GM06990 (cell line): ENCODE measurements around the gene ATL3.
"Not testable (repeated sequence)": the region's sequence is repeated elsewhere in the genome, so short reads cannot be mapped to it uniquely, and the experiment has no call there.

ENCODE experiments used
- DNase-seq: peaks from one replicate; pipeline ENCODE4 v3.0.0-alpha.2; 2011; ENCODE audit not compliant: insufficient read length; ENCODE audit errors: extremely low read depth
- H3K27me3 ChIP-seq: replicated peaks from 2 replicates; pipeline ENCODE4 v1.6.0; 2011; ENCODE audit warnings: low read length; ENCODE audit not compliant: control insufficient read depth, insufficient read depth
- H3K36me3 ChIP-seq: 2 replicates; pipeline ENCODE4 v1.5.1; 2011; ENCODE audit warnings: low read length; ENCODE audit not compliant: control insufficient read depth, insufficient read depth
- H3K4me3 ChIP-seq: replicated peaks from 2 replicates; pipeline ENCODE4 v1.5.1; 2011; ENCODE audit warnings: low read depth, mild to moderate bottlenecking, control low read depth, low read length
- TF ChIP-seq, protein P1 (sequence below): IDR thresholded peaks from 2 replicates; pipeline ENCODE4 v1.5.1; 2011; ENCODE audit warnings: low read length, control low read depth, mild to moderate bottlenecking, inconsistent platforms; ENCODE audit not compliant: insufficient read depth, poor library complexity, severe bottlenecking

Gene ATL3

GRCh38 chr11:63705526-63705925 lies 34.4 kb upstream of the ATL3 start:
- no peaks in the 10 kb centered on the region for H3K36me3 ChIP-seq
- H3K27me3 ChIP-seq: no peaks in the 10 kb centered on the region
- TF ChIP-seq, protein P1, sequence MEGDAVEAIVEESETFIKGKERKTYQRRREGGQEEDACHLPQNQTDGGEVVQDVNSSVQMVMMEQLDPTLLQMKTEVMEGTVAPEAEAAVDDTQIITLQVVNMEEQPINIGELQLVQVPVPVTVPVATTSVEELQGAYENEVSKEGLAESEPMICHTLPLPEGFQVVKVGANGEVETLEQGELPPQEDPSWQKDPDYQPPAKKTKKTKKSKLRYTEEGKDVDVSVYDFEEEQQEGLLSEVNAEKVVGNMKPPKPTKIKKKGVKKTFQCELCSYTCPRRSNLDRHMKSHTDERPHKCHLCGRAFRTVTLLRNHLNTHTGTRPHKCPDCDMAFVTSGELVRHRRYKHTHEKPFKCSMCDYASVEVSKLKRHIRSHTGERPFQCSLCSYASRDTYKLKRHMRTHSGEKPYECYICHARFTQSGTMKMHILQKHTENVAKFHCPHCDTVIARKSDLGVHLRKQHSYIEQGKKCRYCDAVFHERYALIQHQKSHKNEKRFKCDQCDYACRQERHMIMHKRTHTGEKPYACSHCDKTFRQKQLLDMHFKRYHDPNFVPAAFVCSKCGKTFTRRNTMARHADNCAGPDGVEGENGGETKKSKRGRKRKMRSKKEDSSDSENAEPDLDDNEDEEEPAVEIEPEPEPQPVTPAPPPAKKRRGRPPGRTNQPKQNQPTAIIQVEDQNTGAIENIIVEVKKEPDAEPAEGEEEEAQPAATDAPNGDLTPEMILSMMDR: no peak
- no peak for DNase-seq
- no peak overlapping the region for H3K4me3 ChIP-seq

GRCh38 chr11:63699896-63700295 lies 28.7 kb upstream of the ATL3 start:
- Histone ChIP-seq H3K27me3 (no peaks in the 10 kb centered on the region), H3K36me3 (no peaks in the 10 kb centered on the region), H3K4me3 (no peak overlapping the region)
- TF ChIP-seq, protein P1: no peak
- no peak for DNase-seq

- DNase-seq: no peak
- no peaks in the 10 kb centered on the region for H3K27me3 ChIP-seq
- no peak overlapping the region for H3K4me3 ChIP-seq
- TF ChIP-seq, protein P1: no peak
- no peaks in the 10 kb centered on the region for H3K36me3 ChIP-seq
These were observed 28.0 kb upstream of the ATL3 start for GRCh38 chr11:63698976-63699733.

- no peak for DNase-seq
- H3K27me3 ChIP-seq: no peaks in the 10 kb centered on the region
- H3K4me3 ChIP-seq: no peak overlapping the region
- no peaks in the 10 kb centered on the region for H3K36me3 ChIP-seq
- TF ChIP-seq, protein P1: no peak
These were observed 23.4 kb upstream of the ATL3 start for GRCh38 chr11:63694596-63694995.

DNA sequence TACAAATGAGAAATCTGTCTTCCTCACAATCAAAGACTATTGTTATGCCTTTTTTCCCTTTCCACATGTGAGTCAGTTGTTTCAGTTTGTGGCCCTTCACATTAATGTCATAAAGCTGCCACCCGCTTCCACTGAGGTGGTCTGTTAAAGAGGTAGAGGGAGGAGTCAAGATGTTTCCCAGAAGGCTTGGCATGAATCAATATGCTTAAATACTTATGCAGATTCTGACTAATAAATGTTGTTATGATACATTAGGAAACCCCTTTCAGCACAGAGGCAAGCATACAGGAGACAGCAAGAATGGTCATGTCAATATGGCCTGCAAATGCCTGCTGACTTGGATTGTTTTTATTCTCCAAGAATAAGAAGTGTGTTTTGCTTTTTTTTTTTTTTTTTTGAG lies 16.7 kb upstream of the ATL3 start:
- TF ChIP-seq, protein P1: no peak
- Histone ChIP-seq H3K27me3 (no peaks in the 10 kb centered on the region), H3K4me3 (no peak overlapping the region), H3K36me3 (no peaks in the 10 kb centered on the region)
- DNase-seq: no peak

DNA sequence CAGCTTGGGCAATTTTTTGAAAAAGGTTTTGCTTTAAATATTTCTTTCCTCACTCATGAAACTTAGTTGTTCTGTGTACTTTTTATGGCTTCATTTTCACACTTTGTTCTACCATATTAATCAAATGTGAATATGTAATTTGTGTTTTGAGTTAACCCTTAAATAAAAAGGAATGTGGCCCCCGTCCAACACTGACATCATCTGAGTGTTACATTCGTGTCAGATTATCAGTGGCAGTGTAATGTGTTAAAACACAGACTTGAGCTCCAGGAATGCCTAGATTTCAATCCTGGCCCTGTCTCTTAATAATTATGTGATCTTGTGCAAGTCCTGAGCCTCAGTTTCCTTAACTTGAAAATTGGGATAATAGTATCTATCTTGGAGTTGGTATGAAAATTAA lies 15.8 kb upstream of the ATL3 start:
- Histone ChIP-seq H3K27me3 (no peaks in the 10 kb centered on the region), H3K4me3 (no peak overlapping the region), H3K36me3 (no peaks in the 10 kb centered on the region)
- no peak for DNase-seq
- TF ChIP-seq, protein P1: no peak

- not testable (repeated sequence) for H3K4me3 ChIP-seq
These were observed 14.1 kb upstream of the ATL3 start for GRCh38 chr11:63685158-63685721.

More at GRCh38 chr11:63685158-63685721, 14.1 kb upstream of the ATL3 start:
- not testable (repeated sequence) for DNase-seq, H3K36me3 ChIP-seq, H3K27me3 ChIP-seq
